HL-60/S4 treated with phorbol 12-myristate 13-acetate at 8.2 ng/mL for 4 days and 3 days (cell line): ENCODE measurements around the gene CALML4.

Experiments used
- in situ Hi-C: fragments of 300-500 bp; cut with MboI; formaldehyde crosslinking; loops from 2 replicates; pipeline ENCODE4 v1.15.0; 2022; ENCODE audit warnings: low sequenced_read_pairs

CALML4 gene

DNA sequence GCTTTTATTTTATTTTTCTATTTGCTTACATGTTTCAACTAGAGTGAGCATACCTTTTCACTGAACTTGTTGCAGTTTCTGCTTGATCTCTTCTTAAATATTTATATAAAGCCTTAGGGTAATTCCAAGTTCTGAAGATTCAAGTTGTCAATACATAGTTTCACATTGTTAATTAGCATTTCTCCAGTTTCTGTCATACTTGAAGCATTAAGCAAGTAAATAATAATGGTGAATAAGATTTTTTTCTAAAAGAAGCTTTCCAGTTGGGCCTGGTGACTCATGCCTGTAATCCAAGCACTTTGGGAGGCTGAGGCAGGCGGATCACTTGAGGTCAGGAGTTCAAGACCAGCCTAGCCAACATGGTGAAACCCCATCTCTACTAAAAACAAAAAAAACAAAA is 53.9 kb downstream of the CALML4 start:
- in situ Hi-C loops = loop anchor here (25.0 kb wide), 1 partner anchor 289 kb away; no protein-coding TSS in a partner anchor

DNA sequence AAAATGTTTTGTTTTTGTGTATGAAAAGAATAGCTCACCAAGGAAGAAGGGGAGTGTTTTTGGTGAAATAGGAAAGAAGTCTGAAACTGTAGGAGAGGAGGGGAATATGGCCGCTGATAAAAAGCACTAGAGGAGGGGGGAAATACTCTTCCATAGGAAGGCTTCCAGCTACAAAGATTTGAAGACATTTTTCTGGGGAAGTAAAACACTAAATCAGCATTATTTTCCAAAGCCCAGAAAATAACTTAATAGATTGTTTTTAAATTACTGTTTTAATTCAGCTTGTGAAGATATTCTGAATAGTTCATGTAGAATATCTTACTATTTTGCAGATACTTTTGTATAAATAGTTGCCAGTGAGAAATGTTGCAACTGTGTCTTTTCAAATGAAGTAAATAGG is 54.9 kb downstream of the CALML4 start:
- in situ Hi-C loops = loop anchor here (25.0 kb wide), 1 partner anchor 288 kb away; no protein-coding TSS in a partner anchor

DNA sequence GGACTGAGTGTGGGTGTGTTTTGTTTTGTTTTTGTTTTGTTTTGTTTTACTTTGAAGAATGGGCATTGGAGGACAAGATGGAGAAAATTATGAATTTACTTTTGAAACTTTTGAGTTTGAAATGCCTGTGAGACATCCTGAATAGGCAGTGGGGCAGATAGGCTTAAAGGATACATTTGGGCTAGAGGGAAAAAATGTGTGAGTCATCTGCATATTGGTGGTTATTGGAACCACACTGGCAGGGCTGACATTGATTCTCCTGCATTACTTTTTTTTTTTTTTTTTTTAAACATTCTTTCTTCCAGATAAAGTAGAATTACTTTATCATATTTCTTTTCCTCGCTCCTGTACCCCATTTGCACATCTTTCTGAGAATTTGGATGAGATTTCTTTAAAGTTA is 56.1 kb downstream of the CALML4 start:
- in situ Hi-C loops = no loop called here

DNA sequence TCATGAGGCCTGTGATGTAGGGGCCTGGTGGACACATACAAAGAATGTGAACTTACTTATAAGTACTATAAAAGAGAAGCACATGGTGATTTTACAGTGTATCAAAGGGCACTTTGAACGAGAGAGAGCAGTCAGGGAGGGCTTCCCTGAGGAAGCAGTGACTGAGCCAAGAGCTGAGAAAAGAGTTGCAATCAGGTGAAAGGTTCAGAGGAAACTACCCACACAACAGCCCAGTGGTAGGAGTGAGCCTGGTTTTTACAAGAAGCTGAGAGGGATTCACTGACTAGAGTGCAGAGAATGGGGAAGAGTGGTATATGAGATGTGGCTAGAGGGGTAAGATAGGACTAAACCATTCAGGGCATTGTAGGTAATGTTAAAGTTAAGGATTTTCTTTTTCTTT is 57.1 kb downstream of the CALML4 start:
- in situ Hi-C loops = no loop called here

DNA sequence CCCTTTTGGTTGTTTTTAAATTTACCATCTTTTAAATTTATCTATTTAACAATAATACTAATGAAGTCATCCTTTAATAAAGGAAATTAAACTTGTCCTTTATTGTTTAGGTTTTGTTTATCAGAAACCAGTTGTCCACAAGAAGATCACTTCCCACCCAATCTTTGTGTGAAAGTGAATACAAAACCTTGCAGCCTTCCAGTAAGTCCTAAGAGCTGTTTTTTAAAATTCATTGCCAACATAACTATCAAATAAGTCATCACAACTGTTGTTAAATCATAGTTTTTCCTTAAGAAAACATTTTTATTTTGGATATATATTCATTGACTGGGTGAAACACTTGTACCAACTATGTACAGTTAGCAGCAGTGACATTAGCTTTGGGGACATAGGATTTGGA is 59.4 kb downstream of the CALML4 start:
- in situ Hi-C loops = no loop called here

DNA sequence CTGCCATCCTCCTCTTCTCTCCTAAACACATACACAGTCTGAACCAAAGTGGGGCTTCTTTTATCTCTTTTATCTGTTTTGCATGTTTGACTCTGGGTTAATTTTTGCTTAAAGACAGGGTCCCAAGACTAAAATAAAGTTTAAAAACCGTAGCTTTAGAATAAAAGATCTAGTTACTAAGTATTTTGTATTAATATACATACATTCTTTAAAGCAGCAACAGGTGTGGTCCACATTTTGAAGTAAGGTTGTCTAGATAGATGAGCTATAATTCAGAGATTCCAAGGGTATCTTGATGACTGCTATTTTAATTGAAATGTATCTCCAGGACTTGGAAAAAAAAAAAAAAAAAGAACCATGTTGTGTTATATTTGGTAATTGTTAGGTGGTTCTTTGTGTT is 61.3 kb downstream of the CALML4 start:
- in situ Hi-C loops = no loop called here

DNA sequence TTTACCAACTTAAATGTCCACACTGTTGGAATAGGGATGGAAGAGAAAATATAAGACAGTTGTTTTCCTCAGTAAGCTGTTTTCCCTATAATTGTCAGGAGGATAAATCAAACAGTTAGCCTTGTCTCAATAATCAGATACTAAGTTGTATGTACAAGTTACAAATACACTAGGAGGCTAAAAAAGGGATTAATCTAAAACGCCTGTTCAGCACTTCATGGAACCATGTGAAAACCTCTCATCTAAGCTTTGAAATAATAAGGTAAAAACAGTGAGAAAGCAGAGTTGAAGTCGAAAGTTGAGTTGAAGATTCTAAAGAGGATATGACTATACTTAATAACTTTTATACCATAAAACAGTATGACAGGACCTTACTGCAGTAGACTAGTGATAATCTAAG is 62.0 kb downstream of the CALML4 start:
- in situ Hi-C loops = no loop called here
